Calu3 (cell line): ENCODE measurements around the gene TPPP. TPM values are rescaled to one million over a fixed set of nuclear protein-coding genes. Genes with fewer than 3 reads are reported as not detected.
A peak's percentile ranks its signal among the peaks of the same experiment; 100 is the strongest.

Experiments
- BruUV-seq: library from RNA; stranded (reverse); fragments of 400-500 nt; replicated peaks from 2 replicates; lab custom pipeline; 2021; lab: Mats Ljungman, UMichigan
- CTCF ChIA-PET: fragments of 300-600 bp; sonication (Branson Sonifier 250); formaldehyde crosslinking; loops from one replicate; lab custom pipeline; 2022; ENCODE audit warnings: antibody characterized with exemption; lab: Charles Lee
- DNase-seq: peaks from one replicate; pipeline ENCODE4 v3.0.0; 2022
- H3K27ac Mint-ChIP-seq: one replicate; pipeline ENCODE4 v1.8.0; 2022; ENCODE audit warnings: mixed read lengths; ENCODE audit not compliant: unreplicated experiment
- H3K27me3 Mint-ChIP-seq: one replicate; pipeline ENCODE4 v1.8.0; 2022; ENCODE audit warnings: mixed read lengths; ENCODE audit not compliant: unreplicated experiment
- H3K36me3 Mint-ChIP-seq: one replicate; pipeline ENCODE4 v1.8.0; 2022; ENCODE audit warnings: mild to moderate bottlenecking, moderate library complexity, mixed read lengths; ENCODE audit not compliant: insufficient read depth, unreplicated experiment
- H3K4me1 Mint-ChIP-seq: one replicate; pipeline ENCODE4 v1.8.0; 2022; ENCODE audit warnings: mild to moderate bottlenecking, low read depth, mixed read lengths; ENCODE audit not compliant: unreplicated experiment
- H3K4me3 Mint-ChIP-seq: one replicate; pipeline ENCODE4 v1.8.0; 2022; ENCODE audit warnings: mild to moderate bottlenecking, low read depth, moderate library complexity, mixed read lengths; ENCODE audit not compliant: unreplicated experiment
- H3K9me3 Mint-ChIP-seq: one replicate; pipeline ENCODE4 v1.8.0; 2022; ENCODE audit warnings: low read depth, mixed read lengths; ENCODE audit not compliant: unreplicated experiment
- intact Hi-C: fragments of 100-400 bp; cut with micrococcal nuclease; formaldehyde crosslinking; loops from one replicate; pipeline ENCODE4 v1.10.0; 2022; ENCODE audit not compliant: unreplicated experiment
- total RNA-seq: library from RNA; stranded (reverse); gene quantifications from 2 replicates; pipeline ENCODE4 v1.2.3, GENCODE V29; 2022
- TF ChIP-seq, protein P1 (sequence below): fragments of 200-600 bp; IDR thresholded peaks from one replicate; pipeline ENCODE4 v1.8.0; 2022; ENCODE audit warnings: antibody characterized with exemption; ENCODE audit not compliant: unreplicated experiment

Gene TPPP
- total RNA-seq, 1 experiment from 2014 or later: 0.38 TPM

DNA sequence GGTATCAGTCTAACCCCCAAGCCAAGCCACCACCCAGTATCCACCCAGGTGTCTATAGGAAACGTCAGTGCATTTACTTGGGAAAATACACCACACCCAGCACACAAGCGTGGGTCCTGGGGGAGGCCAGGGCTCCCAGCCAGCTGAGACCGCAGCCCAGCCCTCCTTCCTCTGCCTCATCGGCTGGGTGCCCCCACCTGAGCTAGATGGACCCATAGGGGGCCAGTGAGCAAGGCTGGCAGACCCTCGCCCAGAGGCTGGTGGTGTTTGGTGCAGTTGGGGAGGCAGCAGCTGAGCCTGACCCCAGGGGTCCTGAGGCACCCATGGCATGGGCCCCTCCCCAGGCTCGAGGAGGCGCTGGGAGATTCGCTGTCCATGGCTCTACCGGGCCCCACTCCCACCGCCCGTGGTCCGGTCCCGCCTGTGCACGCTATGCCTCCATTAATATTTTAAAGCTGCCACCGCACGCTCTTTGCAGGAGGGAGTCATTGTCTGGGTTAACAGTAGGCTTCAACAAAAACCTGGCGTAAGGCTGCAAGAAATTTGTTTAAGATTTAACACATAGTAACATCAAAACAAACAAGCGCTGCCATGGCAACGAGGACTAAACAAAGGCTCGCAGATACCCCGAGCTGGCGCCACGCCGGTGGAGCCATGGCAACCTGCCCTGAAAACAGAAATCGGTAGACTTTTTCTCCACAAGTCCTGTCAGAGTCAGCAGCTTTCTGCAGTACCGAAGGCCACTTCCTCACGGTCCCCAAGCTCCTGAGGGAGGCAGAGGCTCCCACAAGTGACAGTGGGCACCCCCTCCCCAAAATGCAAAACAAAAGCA, 20.6 kb downstream of the TPPP start:
- Mint-ChIP-seq H3K36me3 (peaks cover 68% of the 10 kb centered on the region), H3K4me3 (peak overlapping the region; percentile 64), H3K27me3 (peaks cover 13% of the 10 kb centered on the region), H3K4me1 (peaks cover 10% of the 10 kb centered on the region), H3K27ac (peak overlapping the region; percentile 92), H3K9me3 (no peaks in the 10 kb centered on the region)
- peak; percentile 83 for DNase-seq
- CTCF ChIA-PET: no interaction called here
- intact Hi-C loops: loop anchor here (5.0 kb wide), 1 partner anchor 230 kb away; no protein-coding TSS in a partner anchor
- TSS peak; percentile 20 for BruUV-seq
- TF ChIP-seq, protein P1, sequence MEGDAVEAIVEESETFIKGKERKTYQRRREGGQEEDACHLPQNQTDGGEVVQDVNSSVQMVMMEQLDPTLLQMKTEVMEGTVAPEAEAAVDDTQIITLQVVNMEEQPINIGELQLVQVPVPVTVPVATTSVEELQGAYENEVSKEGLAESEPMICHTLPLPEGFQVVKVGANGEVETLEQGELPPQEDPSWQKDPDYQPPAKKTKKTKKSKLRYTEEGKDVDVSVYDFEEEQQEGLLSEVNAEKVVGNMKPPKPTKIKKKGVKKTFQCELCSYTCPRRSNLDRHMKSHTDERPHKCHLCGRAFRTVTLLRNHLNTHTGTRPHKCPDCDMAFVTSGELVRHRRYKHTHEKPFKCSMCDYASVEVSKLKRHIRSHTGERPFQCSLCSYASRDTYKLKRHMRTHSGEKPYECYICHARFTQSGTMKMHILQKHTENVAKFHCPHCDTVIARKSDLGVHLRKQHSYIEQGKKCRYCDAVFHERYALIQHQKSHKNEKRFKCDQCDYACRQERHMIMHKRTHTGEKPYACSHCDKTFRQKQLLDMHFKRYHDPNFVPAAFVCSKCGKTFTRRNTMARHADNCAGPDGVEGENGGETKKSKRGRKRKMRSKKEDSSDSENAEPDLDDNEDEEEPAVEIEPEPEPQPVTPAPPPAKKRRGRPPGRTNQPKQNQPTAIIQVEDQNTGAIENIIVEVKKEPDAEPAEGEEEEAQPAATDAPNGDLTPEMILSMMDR: no peak

GRCh38 chr5:671459-672328, 21.5 kb downstream of the TPPP start:
- Mint-ChIP-seq H3K4me3 (peak overlapping the region; percentile 64), H3K4me1 (peaks cover 10% of the 10 kb centered on the region), H3K36me3 (peaks cover 67% of the 10 kb centered on the region), H3K9me3 (no peaks in the 10 kb centered on the region), H3K27me3 (peaks cover 11% of the 10 kb centered on the region), H3K27ac (peak overlapping the region; percentile 92)
- intact Hi-C loops: loop anchor here (5.0 kb wide), 1 partner anchor 231 kb away; no protein-coding TSS in a partner anchor
- CTCF ChIA-PET: no interaction called here
- TF ChIP-seq, protein P1: peak; percentile 84
- BruUV-seq: no TSS peak
- peak; percentile 80 for DNase-seq

GRCh38 chr5:670396-671270, 22.5 kb downstream of the TPPP start:
- CTCF ChIA-PET: interaction anchor here (0.7 kb wide), 1 partner anchor 67 kb away, joined by 10 read pairs; no protein-coding TSS in a partner anchor
- intact Hi-C loops: loop anchor here (5.0 kb wide), 1 partner anchor 232 kb away; no protein-coding TSS in a partner anchor
- no peaks in the 10 kb centered on the region for H3K9me3 Mint-ChIP-seq
- no peak for DNase-seq
- peaks cover 10% of the 10 kb centered on the region for H3K4me1 Mint-ChIP-seq
- H3K4me3 Mint-ChIP-seq: no peak overlapping the region
- H3K27ac Mint-ChIP-seq: no peak overlapping the region
- peaks cover under 1% of the 10 kb centered on the region for H3K27me3 Mint-ChIP-seq
- H3K36me3 Mint-ChIP-seq: peaks cover 57% of the 10 kb centered on the region
- no TSS peak for BruUV-seq
- TF ChIP-seq, protein P1: no peak
